PC-3 (cell line): Measurements from ENCODE around the gene SLC35A4. TPM values are rescaled to one million over a fixed set of nuclear protein-coding genes. Genes with fewer than 3 reads are reported as not detected.

Experiments used
- ATAC-seq: fragments of 200-7000 bp; cut with Tn5 transposase; 2 replicates; pipeline ENCODE4 v1.9.1; 2020; ENCODE audit warnings: mild to moderate bottlenecking, moderate library complexity
- BruUV-seq: library from RNA; stranded (reverse); fragments of 400-500 nt; replicated peaks from 2 replicates; lab custom pipeline; 2021; lab: Mats Ljungman, UMichigan
- CTCF ChIA-PET: fragments of 300-600 bp; sonication (Branson Sonifier 250); formaldehyde crosslinking; loops from one replicate; lab custom pipeline; 2022; ENCODE audit warnings: antibody characterized with exemption; lab: Charles Lee
- POLR2A ChIA-PET: fragments of 300-600 bp; sonication (Branson Sonifier 250); formaldehyde crosslinking; loops from one replicate; lab custom pipeline; 2022; ENCODE audit warnings: antibody characterized with exemption; ENCODE audit not compliant: unreplicated experiment; lab: Charles Lee
- DNase-seq: peaks from one replicate; pipeline ENCODE4 v3.0.0-alpha.2; 2015
- H2AFZ ChIP-seq: fragments of 300-600 bp; sonication (generic); 2 replicates; pipeline ENCODE4 v1.6.0; 2016; ENCODE audit warnings: antibody characterized with exemption, low read length
- H3F3A ChIP-seq: fragments of 300-600 bp; sonication (generic); one replicate; pipeline ENCODE4 v1.6.0; 2017; ENCODE audit warnings: antibody characterized with exemption, low read length, control low read depth, mild to moderate bottlenecking; ENCODE audit not compliant: unreplicated experiment
- H3K27ac ChIP-seq: fragments of 300-600 bp; sonication (generic); 2 replicates; pipeline ENCODE4 v1.5.1; 2016; ENCODE audit warnings: mild to moderate bottlenecking, low read length
- H3K27me3 ChIP-seq: fragments of 300-600 bp; sonication (generic); 2 replicates; pipeline ENCODE4 v1.6.1; 2016; ENCODE audit warnings: low read length, mixed read lengths
- H3K36me3 ChIP-seq: fragments of 300-600 bp; sonication (generic); 2 replicates; pipeline ENCODE4 v1.6.1; 2016; ENCODE audit warnings: low read depth, mixed run types, low read length, mixed read lengths
- H3K4me1 ChIP-seq: fragments of 300-600 bp; sonication (generic); 2 replicates; pipeline ENCODE4 v1.5.1; 2016; ENCODE audit warnings: low read length; ENCODE audit not compliant: insufficient read depth
- H3K4me2 ChIP-seq: fragments of 300-600 bp; sonication (generic); 2 replicates; pipeline ENCODE4 v1.6.0; 2016; ENCODE audit warnings: low read length
- H3K4me3 ChIP-seq: fragments of 300-600 bp; sonication (generic); 2 replicates; pipeline ENCODE4 v1.5.1; 2016; ENCODE audit warnings: mild to moderate bottlenecking, low read length, mixed read lengths
- H3K79me2 ChIP-seq: fragments of 300-600 bp; sonication (generic); 2 replicates; pipeline ENCODE4 v1.6.1; 2017; ENCODE audit warnings: low read length, mixed read lengths
- H3K9ac ChIP-seq: fragments of 300-600 bp; sonication (generic); 2 replicates; pipeline ENCODE4 v1.6.0; 2016; ENCODE audit warnings: mild to moderate bottlenecking, low read length
- H3K9me2 ChIP-seq: fragments of 300-600 bp; sonication (generic); replicated peaks from 2 replicates; pipeline ENCODE4 v1.6.1; 2016; ENCODE audit warnings: mixed run types, low read length, mixed read lengths
- H3K9me3 ChIP-seq: fragments of 300-600 bp; sonication (generic); 2 replicates; pipeline ENCODE4 v1.6.1; 2016; ENCODE audit warnings: low read length, mixed read lengths
- H4K20me1 ChIP-seq: fragments of 300-600 bp; sonication (generic); 2 replicates; pipeline ENCODE4 v1.6.1; 2016; ENCODE audit warnings: low read length, mixed read lengths
- CTCF ChIP-seq: fragments of 300-600 bp; sonication (generic); conservative IDR thresholded peaks from 2 replicates; pipeline ENCODE4 v1.5.1; 2017; ENCODE audit warnings: antibody characterized with exemption, low read depth, mild to moderate bottlenecking, low read length
- EZH2 ChIP-seq: fragments of 300-600 bp; sonication (generic); IDR thresholded peaks from one replicate; pipeline ENCODE4 v1.6.1; 2017; ENCODE audit warnings: antibody characterized with exemption, mild to moderate bottlenecking, low read length; ENCODE audit not compliant: unreplicated experiment
- EZH2phosphoT487 ChIP-seq: fragments of 300-600 bp; sonication (generic); IDR thresholded peaks from 2 replicates; pipeline ENCODE4 v1.6.1; 2018; ENCODE audit warnings: mild to moderate bottlenecking, antibody characterized with exemption, low read length, borderline replicate concordance
- intact Hi-C: fragments of 100-400 bp; cut with micrococcal nuclease; formaldehyde crosslinking; loops from 2 replicates; pipeline ENCODE4 v1.9.0; 2023
- total RNA-seq: library from RNA; depleted of rRNA; stranded (reverse); fragments of >200 nt; gene quantifications from 2 replicates; pipeline ENCODE4 v1.2.3, GENCODE V29; 2014

The SLC35A4 gene
- total RNA-seq, 1 experiment from 2014 or later: 25.0 TPM

GRCh38 chr5:140595538-140596300 is 31.1 kb downstream of the SLC35A4 start:
- no peak overlapping the region for H3K9ac ChIP-seq
- no peaks in the 10 kb centered on the region for H3F3A ChIP-seq
- no peaks in the 10 kb centered on the region for H3K27me3 ChIP-seq
- no peaks in the 10 kb centered on the region for H3K9me3 ChIP-seq
- no peak overlapping the region for H3K4me2 ChIP-seq
- H2AFZ ChIP-seq: no peak overlapping the region
- no peak for ATAC-seq
- H3K36me3 ChIP-seq: no peaks in the 10 kb centered on the region
- ChIA-PET CTCF (no interaction called here), POLR2A (no interaction called here)
- no peaks in the 10 kb centered on the region for H3K9me2 ChIP-seq
- intact Hi-C loops: no loop called here
- no peaks in the 10 kb centered on the region for H3K4me1 ChIP-seq
- peak; percentile 26 for DNase-seq
- no TSS peak for BruUV-seq
- TF ChIP-seq EZH2 (no peak), EZH2phosphoT487 (no peak), CTCF (no peak)
- no peaks in the 10 kb centered on the region for H4K20me1 ChIP-seq
- no peak overlapping the region for H3K27ac ChIP-seq
- H3K4me3 ChIP-seq: no peak overlapping the region
- H3K79me2 ChIP-seq: no peaks in the 10 kb centered on the region

- Histone ChIP-seq H3K9me2 (no peaks in the 10 kb centered on the region), H3K4me1 (no peaks in the 10 kb centered on the region), H3K27ac (no peak overlapping the region), H3K9ac (no peak overlapping the region), H3K27me3 (no peaks in the 10 kb centered on the region), H4K20me1 (no peaks in the 10 kb centered on the region), H3K4me2 (no peak overlapping the region), H3K9me3 (no peaks in the 10 kb centered on the region), H3K36me3 (no peaks in the 10 kb centered on the region), H3K4me3 (no peak overlapping the region), H3F3A (no peaks in the 10 kb centered on the region), H3K79me2 (no peaks in the 10 kb centered on the region), H2AFZ (no peak overlapping the region)
- TF ChIP-seq EZH2phosphoT487 (no peak), CTCF (no peak), EZH2 (no peak)
- DNase-seq (no peak), ATAC-seq (no peak)
- intact Hi-C loops: no loop called here
- no TSS peak for BruUV-seq
- CTCF ChIA-PET: no interaction called here
- POLR2A ChIA-PET: no interaction called here
Measured at GRCh38 chr5:140596321-140596741, 31.7 kb downstream of the SLC35A4 start.

DNA sequence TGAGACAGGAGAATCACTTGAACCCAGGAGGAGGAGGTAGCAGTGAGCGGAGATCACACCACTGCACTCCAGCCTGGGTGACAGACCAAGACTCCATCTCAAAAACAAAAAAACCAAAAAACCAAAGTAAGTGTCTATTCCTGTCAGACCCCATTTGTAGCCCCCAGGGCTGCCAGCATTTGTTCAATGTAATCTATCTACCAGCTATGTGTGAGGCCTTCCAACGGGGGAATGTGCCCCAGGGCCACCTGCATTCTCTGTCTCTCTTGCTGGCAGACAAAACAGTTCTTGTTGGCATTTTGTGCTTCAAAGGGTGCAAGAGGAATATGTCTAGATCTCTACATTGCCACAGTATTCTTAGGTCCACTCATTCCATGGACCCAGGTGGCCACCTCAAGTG is 34.2 kb downstream of the SLC35A4 start:
- no peaks in the 10 kb centered on the region for H3K4me1 ChIP-seq
- ATAC-seq (no peak), DNase-seq (no peak)
- ChIA-PET CTCF (no interaction called here), POLR2A (no interaction called here)
- no peaks in the 10 kb centered on the region for H4K20me1 ChIP-seq
- TF ChIP-seq EZH2 (no peak), CTCF (no peak), EZH2phosphoT487 (no peak)
- no peaks in the 10 kb centered on the region for H3K36me3 ChIP-seq
- no peaks in the 10 kb centered on the region for H3K9me3 ChIP-seq
- no peaks in the 10 kb centered on the region for H3K9me2 ChIP-seq
- no peak overlapping the region for H3K27ac ChIP-seq
- no peaks in the 10 kb centered on the region for H3K27me3 ChIP-seq
- H3K4me3 ChIP-seq: no peak overlapping the region
- no peaks in the 10 kb centered on the region for H3F3A ChIP-seq
- H2AFZ ChIP-seq: no peak overlapping the region
- no peak overlapping the region for H3K9ac ChIP-seq
- H3K79me2 ChIP-seq: no peaks in the 10 kb centered on the region
- H3K4me2 ChIP-seq: no peak overlapping the region
- BruUV-seq: no TSS peak
- intact Hi-C loops: no loop called here
